PC-3 (cell line): ENCODE results near the gene POLDIP3.

ENCODE experiments used
- EZH2phosphoT487 ChIP-seq: fragments of 300-600 bp; sonication (generic); IDR thresholded peaks from 2 replicates; pipeline ENCODE4 v1.6.1; 2018; ENCODE audit warnings: mild to moderate bottlenecking, antibody characterized with exemption, low read length, borderline replicate concordance
- TF ChIP-seq, protein P1 (sequence below): fragments of 300-600 bp; sonication (generic); conservative IDR thresholded peaks from 2 replicates; pipeline ENCODE4 v1.5.1; 2017; ENCODE audit warnings: antibody characterized with exemption, low read depth, mild to moderate bottlenecking, low read length

DNA sequence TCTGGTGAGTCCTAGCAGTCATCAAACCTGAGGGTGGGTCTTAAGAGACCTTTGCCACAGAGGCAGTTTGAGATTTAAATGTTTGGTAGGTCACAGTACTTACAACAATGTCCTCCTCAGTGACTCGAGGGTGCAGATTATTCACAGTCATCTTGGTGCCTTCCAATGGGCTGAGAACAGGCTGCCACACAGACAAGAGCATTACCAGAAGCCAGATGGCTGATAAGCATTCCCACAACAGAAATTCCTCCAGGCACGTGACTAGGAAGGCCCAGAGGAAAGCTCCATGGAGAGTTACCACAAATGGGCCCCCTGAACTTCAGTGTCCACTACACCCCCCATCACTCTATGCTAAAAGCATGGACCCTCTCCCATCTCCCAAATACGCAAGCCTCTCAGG lies 19.2 kb downstream of the POLDIP3 start:
- TF ChIP-seq, protein P1, sequence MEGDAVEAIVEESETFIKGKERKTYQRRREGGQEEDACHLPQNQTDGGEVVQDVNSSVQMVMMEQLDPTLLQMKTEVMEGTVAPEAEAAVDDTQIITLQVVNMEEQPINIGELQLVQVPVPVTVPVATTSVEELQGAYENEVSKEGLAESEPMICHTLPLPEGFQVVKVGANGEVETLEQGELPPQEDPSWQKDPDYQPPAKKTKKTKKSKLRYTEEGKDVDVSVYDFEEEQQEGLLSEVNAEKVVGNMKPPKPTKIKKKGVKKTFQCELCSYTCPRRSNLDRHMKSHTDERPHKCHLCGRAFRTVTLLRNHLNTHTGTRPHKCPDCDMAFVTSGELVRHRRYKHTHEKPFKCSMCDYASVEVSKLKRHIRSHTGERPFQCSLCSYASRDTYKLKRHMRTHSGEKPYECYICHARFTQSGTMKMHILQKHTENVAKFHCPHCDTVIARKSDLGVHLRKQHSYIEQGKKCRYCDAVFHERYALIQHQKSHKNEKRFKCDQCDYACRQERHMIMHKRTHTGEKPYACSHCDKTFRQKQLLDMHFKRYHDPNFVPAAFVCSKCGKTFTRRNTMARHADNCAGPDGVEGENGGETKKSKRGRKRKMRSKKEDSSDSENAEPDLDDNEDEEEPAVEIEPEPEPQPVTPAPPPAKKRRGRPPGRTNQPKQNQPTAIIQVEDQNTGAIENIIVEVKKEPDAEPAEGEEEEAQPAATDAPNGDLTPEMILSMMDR = no peak
- TF ChIP-seq EZH2phosphoT487 = no peak
